SK-N-MC (cell line): ENCODE data around the gene RTN4RL2.

ENCODE experiments used
- DNase-seq: peaks from one replicate; pipeline ENCODE4 v3.0.0-alpha.2; 2011; ENCODE audit warnings: low read depth, low spot score
- H3K27ac ChIP-seq: fragments of 200-600 bp; sonication (generic); 2 replicates; pipeline ENCODE4 v1.5.1; 2016; ENCODE audit warnings: mixed run types
- H3K36me3 ChIP-seq: fragments of 200-600 bp; sonication (generic); 2 replicates; pipeline ENCODE4 v1.6.1; 2017; ENCODE audit warnings: antibody characterized with exemption, low read length, mixed read lengths; ENCODE audit not compliant: insufficient read depth
- H3K4me3 ChIP-seq: fragments of 200-600 bp; sonication (generic); 2 replicates; pipeline ENCODE4 v1.5.1; 2016
- H3K9ac ChIP-seq: fragments of 200-600 bp; sonication (generic); 2 replicates; pipeline ENCODE4 v1.8.0; 2017; ENCODE audit warnings: mixed run types, mixed read lengths; ENCODE audit not compliant: insufficient read length
- H3K9me3 ChIP-seq: fragments of 200-600 bp; sonication (generic); 2 replicates; pipeline ENCODE4 v1.6.1; 2017; ENCODE audit warnings: low read depth, mild to moderate bottlenecking, antibody characterized with exemption, low read length, moderate library complexity, mixed read lengths
- EZH2 ChIP-seq: fragments of 200-600 bp; sonication (generic); IDR thresholded peaks from one replicate; pipeline ENCODE4 v1.6.1; 2017; ENCODE audit warnings: antibody characterized with exemption
- FOXP2 ChIP-seq: optimal IDR thresholded peaks from 2 replicates; pipeline ENCODE3; 2011; ENCODE audit warnings: mild to moderate bottlenecking, moderate library complexity; ENCODE audit not compliant: insufficient read depth; ENCODE audit errors: extremely low read length, control extremely low read depth
- POLR2AphosphoS5 ChIP-seq: IDR thresholded peaks from 2 replicates; pipeline ENCODE4 v1.6.1; 2012; ENCODE audit warnings: mild to moderate bottlenecking, low read depth, low read length, borderline replicate concordance

The RTN4RL2 gene

DNA sequence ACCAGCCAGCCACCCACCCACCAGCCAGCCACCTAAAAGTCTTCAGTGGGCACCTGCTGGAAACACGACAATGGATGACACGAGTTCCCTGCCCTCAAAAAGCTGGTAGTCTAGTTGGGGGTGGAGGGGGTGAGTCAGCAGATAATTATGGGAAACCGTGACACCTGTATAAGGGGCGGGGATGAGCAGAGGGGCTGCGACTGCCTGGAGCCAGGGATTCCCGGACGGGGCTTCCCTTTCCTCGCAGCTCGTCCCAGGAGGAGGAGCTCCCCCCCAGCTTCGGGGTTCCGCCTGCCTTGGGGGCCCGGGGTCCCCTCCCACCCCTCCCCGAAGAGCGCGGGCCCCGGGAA, 2.3 kb upstream of the RTN4RL2 start:
- DNase-seq: no peak
- no peaks in the 10 kb centered on the region for H3K9me3 ChIP-seq
- H3K27ac ChIP-seq: no peak overlapping the region
- peak overlapping the region; percentile 87 for H3K4me3 ChIP-seq
- no peaks in the 10 kb centered on the region for H3K36me3 ChIP-seq
- TF ChIP-seq EZH2 (no peak), POLR2AphosphoS5 (no peak), FOXP2 (no peak)
- H3K9ac ChIP-seq: no peak overlapping the region

DNA sequence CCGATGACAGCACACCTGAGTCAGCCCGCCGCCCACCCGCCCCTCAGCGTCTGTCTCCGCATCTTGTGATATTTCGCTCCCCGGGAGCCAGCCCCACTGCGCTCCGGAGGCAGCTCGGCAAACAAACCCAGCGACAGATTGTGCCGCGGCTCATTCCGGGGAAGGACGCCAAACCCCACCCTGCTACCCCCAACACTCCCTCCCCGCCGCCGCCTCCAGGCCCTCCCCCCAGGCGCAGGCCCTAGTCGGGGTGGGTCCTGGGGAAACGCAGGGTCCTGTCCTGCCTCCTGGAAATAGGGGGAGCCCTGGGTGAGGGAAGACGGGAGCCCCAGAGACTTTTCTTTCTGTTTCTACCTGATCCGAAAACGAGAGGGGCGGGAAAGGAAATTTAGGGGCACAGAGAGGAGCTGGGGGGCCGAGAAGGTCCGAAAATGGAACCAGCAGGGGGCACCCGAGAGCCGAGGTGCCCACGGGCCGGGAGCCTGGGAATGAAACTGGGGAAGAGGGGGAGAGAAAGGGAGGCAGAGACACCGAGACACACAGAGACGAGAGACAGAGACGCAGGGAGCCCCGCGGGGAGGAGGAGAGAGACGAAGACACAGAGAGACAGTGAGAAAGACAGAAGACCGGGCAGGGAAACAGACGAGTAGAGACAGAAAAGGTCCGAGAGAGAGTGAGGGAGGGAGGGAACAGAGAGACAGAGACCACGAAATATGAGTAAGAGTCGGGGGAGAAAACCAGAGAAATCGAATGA, 1.7 kb upstream of the RTN4RL2 start:
- Histone ChIP-seq H3K27ac (no peak overlapping the region), H3K9ac (peak overlapping the region; percentile 32), H3K4me3 (peak overlapping the region; percentile 87), H3K9me3 (no peaks in the 10 kb centered on the region), H3K36me3 (no peaks in the 10 kb centered on the region)
- DNase-seq: no peak
- TF ChIP-seq POLR2AphosphoS5 (no peak), FOXP2 (no peak)

DNA sequence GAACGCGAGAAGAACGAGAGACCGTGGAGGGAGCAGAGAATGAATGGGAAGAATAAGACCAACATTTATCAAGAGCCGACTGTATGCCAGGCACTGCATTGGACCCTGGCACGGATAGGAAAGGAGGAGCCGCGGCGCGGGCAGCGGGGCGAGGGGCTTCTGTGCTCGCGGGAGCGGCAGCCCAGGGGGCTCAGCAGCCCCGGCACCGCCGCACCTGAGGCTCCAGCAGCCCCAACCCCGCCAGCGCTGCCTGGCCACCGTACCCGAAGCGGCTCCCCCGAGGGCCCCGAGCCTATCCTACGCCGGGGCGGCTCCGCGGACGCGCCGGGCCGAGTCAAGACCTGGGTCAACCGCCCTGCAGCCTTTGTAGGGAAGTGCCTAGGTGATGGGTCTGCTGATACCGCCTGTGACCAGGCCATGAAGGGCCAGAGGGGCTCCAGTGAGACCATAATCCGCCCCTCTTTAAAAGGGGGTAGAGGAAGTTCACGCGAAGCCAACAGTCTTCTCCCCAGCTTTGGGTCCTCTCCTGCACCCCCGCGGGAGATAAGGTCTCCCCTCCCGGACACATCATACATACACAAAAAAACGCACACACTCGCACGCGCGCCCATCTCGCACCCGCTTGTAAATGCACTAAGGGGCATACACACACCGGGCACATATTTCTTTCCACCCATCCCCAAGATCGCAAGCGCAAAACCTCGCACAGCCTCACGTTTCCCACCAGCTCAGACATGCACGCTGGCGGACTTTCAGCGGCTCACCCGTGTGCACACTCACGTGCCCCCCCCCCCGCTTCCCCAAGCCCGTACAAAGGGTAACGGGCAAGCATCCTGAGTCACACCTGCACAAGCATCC, 935 bp upstream of the RTN4RL2 start:
- Histone ChIP-seq H3K36me3 (no peaks in the 10 kb centered on the region), H3K27ac (no peak overlapping the region), H3K9ac (no peak overlapping the region), H3K9me3 (no peaks in the 10 kb centered on the region), H3K4me3 (peak overlapping the region; percentile 87)
- DNase-seq: no peak
- no peak for TF ChIP-seq FOXP2
- no peak for TF ChIP-seq EZH2
- TF ChIP-seq POLR2AphosphoS5: no peak

DNA sequence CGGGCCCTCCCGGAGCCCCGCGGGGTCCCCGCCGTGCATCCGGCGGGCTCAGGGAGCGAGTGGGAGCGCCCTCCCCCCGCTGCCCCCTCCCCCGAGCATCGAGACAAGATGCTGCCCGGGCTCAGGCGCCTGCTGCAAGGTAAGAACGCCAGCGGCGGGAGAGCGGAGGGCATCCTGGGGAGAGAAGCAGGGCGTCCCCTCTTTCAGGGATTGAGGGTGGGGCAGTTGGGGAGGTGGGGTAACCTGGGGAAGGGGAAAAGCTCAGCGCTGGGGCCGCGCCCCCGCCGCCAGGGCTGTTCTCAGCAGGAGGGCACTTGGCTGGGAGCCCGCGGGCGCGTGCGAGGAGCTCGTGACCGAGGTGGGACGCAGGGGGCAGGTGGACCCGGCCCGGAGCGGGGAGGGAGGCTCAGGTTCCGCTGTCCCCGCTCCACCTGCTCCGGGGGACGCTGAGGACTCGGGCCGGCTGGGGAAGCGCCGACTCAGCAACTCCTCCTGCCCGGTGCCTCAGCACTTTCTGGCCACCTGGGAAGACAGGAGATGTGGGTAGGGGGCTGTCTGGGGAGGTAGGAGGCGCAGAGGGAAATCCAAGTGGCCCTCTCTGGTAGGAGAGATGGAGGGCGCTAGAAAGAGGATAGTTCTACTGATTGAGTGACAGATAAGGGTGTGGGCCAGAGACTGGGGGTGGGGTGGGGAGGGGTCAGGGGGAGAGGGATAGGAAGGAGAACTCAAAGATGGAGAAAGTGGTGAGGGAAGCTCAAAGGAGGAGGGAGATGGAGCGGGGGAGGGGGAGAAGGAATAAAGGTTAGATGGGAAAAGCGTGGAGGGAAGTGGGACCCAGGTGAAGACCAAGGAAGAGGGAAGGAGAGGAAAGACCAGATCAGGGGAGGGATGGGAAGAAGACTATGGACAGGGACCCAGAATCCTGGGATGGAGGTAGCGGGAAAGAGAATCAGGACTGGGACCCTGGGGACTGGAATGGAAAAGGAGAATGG, 726 bp downstream of the RTN4RL2 start:
- DNase-seq: no peak
- Histone ChIP-seq H3K4me3 (peak overlapping the region; percentile 87), H3K9me3 (no peaks in the 10 kb centered on the region), H3K36me3 (no peaks in the 10 kb centered on the region), H3K9ac (peak overlapping the region; percentile 57), H3K27ac (no peak overlapping the region)
- no peak for TF ChIP-seq POLR2AphosphoS5
- TF ChIP-seq EZH2: no peak
- TF ChIP-seq FOXP2: no peak

DNA sequence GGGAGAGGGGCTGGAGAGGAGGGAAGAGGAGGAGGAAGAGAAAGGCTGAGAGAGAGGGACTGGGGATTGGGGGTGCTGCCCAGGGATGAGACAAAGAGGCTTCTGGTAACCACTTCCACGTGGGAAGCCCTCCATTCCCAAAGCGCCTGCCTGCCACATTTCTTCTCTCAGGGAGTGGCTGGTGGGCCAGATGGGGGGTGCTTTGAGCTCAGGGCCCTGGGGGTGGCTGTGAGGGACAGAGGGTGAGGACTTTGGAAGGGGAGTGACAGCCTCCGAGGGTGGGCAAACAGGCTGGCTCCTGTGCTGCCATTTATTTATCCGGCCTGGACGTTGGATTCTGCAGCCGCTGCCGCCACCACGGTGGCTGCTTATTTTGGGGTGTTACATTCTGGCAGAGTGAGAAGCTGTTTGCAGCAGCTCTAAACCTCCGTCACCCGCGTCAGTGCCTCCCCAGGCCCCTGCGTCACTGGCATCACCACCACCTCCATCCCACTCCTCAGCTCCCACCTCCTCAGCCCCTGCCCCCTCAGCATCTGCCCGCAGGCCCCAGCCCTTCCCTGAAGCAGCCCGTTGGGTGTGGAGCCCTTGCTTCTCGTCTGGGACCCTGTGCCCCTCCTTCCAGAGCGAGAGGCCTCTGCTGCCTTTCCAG, 1.6 kb downstream of the RTN4RL2 start:
- Histone ChIP-seq H3K36me3 (no peaks in the 10 kb centered on the region), H3K9ac (no peak overlapping the region), H3K4me3 (peak overlapping the region; percentile 87), H3K9me3 (no peaks in the 10 kb centered on the region), H3K27ac (no peak overlapping the region)
- no peak for DNase-seq
- TF ChIP-seq EZH2 (no peak), POLR2AphosphoS5 (no peak), FOXP2 (no peak)

DNA sequence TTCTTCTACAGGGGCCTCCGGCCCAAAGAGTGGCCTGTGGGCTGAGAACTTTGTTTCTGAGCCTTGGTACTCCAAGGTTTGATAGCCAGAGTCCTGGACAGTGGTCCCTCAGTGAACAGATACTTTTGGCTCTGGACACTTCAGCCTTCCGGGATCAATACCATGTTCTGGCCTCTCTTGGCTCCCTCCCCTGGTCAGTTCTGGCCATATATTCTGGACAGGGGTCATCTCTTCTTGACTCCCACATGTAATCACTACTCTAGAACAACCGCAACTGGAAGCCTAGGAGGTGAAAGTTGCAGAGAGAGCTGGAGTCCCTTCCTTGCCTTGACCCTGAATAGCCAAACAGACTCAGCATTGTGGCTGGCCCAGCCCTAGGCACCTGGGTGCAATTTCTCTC, 2.3 kb downstream of the RTN4RL2 start:
- TF ChIP-seq EZH2 (no peak), FOXP2 (no peak), POLR2AphosphoS5 (no peak)
- no peak for DNase-seq
- no peak overlapping the region for H3K9ac ChIP-seq

DNA sequence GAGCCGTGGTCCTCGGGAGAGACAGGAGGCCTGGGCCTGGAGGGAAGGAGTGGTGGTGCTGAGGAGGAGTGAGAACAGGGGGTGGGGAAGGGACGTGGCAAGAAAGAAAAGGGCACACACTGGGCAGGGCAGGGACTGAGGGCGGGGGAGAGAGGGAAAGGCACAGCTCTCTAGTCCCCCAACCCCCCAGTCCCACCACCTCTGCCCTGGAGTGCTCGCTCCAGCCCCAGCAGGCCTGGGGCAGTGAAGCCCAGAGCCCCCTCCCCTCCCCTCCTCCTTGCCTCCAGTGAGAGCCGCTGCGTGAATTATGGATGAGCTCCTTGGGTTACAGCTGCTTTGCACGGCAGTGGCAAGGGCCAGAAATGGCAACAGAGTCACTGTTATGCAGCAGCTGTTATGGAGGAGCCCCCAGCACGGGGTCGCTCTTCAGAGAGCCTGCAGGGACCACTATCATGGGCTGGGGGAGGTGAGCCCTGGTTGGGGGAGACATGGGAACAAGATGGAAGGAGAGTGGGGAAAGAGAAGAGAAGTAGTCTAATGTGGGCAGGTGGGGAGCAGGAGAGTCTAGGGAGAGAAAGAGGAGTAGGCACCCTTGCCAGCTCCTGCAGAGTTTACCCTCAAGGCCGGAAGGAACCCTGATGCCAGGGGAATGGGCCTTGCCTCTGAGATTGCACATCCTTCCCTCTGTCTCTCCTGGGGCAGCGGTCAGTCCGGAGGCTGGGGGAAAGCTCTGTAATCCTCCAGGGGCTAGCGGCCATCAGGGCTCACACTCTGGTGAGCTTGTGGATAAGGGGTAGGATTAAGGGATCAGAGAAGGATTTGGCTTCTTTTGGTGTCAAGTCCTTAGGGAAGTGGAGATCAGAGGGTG, 3.6 kb downstream of the RTN4RL2 start:
- TF ChIP-seq POLR2AphosphoS5: no peak
- no peak for TF ChIP-seq EZH2
- TF ChIP-seq FOXP2: no peak
- Histone ChIP-seq H3K4me3 (no peak overlapping the region), H3K9ac (no peak overlapping the region), H3K9me3 (no peaks in the 10 kb centered on the region), H3K36me3 (peaks cover 1% of the 10 kb centered on the region; the same call in 1 of the 2 replicates), H3K27ac (no peak overlapping the region)
- DNase-seq: no peak

More for the DNA sequence above, 2.3 kb downstream of the RTN4RL2 start:
- H3K4me3 ChIP-seq: no peak overlapping the region
- no peak overlapping the region for H3K27ac ChIP-seq
- no peaks in the 10 kb centered on the region for H3K9me3 ChIP-seq
- no peaks in the 10 kb centered on the region for H3K36me3 ChIP-seq
